HUES48 (cell line): ENCODE measurements around the gene PLXNA2.

Source experiments
- H3K27ac ChIP-seq: one replicate; pipeline ENCODE4 v1.7.0; 2013; ENCODE audit warnings: low read depth, low read length, inconsistent platforms
- H3K27me3 ChIP-seq: 2 replicates; pipeline ENCODE4 v1.6.1; 2013; ENCODE audit warnings: mild to moderate bottlenecking, low read length; ENCODE audit not compliant: control insufficient read depth, insufficient read depth
- H3K36me3 ChIP-seq: 2 replicates; pipeline ENCODE4 v1.6.1; 2013; ENCODE audit warnings: low read length; ENCODE audit not compliant: control insufficient read depth, insufficient read depth
- H3K4me1 ChIP-seq: 2 replicates; pipeline ENCODE4 v1.6.1; 2013; ENCODE audit warnings: mild to moderate bottlenecking, low read length; ENCODE audit not compliant: control insufficient read depth, insufficient read depth
- H3K4me3 ChIP-seq: 2 replicates; pipeline ENCODE4 v1.5.1; 2013; ENCODE audit warnings: mild to moderate bottlenecking, low read depth, low read length
- H3K9ac ChIP-seq: 2 replicates; pipeline ENCODE4 v1.6.1; 2013; ENCODE audit warnings: mild to moderate bottlenecking, low read depth, low read length, moderate library complexity
- H3K9me3 ChIP-seq: 2 replicates; pipeline ENCODE4 v1.6.1; 2013; ENCODE audit warnings: low read length; ENCODE audit not compliant: control insufficient read depth, insufficient read depth

The PLXNA2 gene

DNA sequence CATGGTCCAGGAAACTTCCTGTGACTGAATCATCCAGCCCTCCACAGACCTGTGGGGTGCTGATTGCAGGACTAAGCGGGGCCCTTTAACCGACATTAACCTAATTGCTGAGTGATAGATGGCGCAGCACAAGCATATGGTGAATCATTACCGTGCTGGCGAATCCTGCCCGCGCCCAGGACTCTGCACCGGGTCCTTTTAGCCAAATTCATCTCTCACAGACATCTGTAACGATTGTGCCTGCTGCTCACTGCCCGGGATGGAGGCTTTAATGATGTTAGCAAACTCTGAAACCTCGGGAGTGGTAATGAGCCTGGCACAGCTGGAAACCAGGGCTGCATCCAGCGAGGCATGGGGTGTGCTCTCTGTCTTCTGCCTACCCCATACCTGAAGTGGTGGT lies 185.9 kb downstream of the PLXNA2 start:
- Histone ChIP-seq H3K4me1 (no peaks in the 10 kb centered on the region), H3K27me3 (no peaks in the 10 kb centered on the region), H3K4me3 (no peak overlapping the region), H3K9me3 (no peaks in the 10 kb centered on the region), H3K9ac (no peak overlapping the region), H3K27ac (no peak overlapping the region), H3K36me3 (no peaks in the 10 kb centered on the region)

DNA sequence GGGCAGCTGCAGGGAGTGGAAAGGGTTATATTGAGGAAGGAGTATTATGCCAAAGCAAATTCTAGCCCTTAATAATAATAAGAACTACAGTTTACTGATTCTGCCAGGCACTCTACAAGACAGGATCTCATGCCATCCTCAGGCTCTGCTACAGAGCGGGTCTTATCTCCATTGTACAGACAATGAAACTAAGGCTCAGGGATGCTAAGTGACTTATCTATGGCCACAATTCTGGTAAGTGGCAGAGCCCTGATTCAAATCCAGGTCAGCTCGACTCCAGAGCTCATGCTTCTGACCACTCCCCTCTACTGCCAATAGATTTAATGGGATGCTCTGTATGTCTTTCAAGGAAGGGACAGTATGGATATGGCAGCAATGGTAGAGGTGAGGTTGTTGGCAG lies 187.1 kb downstream of the PLXNA2 start:
- 0 out of 2 replicates have a peak, but pooled peaks cover 4% of the 10 kb centered on the region for H3K4me1 ChIP-seq
- H3K4me3 ChIP-seq: no peak overlapping the region
- no peaks in the 10 kb centered on the region for H3K9me3 ChIP-seq
- H3K27me3 ChIP-seq: no peaks in the 10 kb centered on the region
- no peaks in the 10 kb centered on the region for H3K36me3 ChIP-seq
- H3K9ac ChIP-seq: no peak overlapping the region
- no peak overlapping the region for H3K27ac ChIP-seq

DNA sequence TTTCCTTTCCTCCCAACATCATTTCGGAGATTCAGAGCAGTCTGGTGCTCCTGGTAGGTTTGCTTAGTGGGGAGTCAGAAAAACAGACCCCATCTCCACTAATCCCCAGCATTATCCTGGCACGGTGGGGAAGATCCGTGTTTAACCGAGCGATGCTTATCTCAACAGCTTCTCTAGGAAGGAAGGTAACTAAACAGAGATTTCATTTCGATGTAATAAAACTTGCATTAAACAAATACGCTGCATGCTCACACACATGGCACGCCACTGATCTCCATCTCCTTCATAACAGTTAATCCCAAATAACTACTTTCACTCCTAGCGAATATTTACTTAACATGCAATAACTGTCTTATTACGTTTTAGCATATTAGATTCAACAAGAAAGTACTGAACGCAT lies 188.6 kb downstream of the PLXNA2 start:
- no peak overlapping the region for H3K27ac ChIP-seq
- H3K36me3 ChIP-seq: no peaks in the 10 kb centered on the region
- H3K9ac ChIP-seq: no peak overlapping the region
- H3K27me3 ChIP-seq: no peaks in the 10 kb centered on the region
- no peak overlapping the region for H3K4me3 ChIP-seq
- 0 out of 2 replicates have a peak, but pooled peaks cover 4% of the 10 kb centered on the region for H3K4me1 ChIP-seq
- H3K9me3 ChIP-seq: no peaks in the 10 kb centered on the region

DNA sequence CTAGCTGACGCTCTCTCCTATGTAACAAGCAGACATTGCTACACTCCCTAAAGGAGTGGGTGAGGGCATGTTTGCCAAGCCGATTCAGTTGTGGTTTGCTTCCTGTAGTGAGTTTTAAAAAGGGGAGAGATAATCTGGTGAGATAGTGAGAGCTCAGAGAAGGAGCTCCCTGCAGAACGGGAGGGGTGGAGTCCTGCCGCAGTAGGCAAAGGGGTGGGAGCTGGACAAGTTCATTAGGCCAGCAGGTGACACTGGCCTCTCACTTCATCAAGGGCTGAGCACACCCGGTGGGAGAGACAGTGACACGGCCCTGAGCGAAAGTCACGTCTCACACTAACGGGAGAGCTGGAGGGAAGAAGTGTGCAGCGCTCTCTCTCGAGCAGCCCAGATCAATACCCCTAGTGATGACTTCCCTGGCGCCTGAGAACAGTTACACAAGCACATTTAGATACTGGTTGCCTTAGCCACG lies 189.2 kb downstream of the PLXNA2 start:
- H3K4me3 ChIP-seq: no peak overlapping the region
- H3K4me1 ChIP-seq: 0 out of 2 replicates have a peak, but pooled peaks cover 4% of the 10 kb centered on the region
- no peaks in the 10 kb centered on the region for H3K9me3 ChIP-seq
- H3K27ac ChIP-seq: no peak overlapping the region
- no peaks in the 10 kb centered on the region for H3K36me3 ChIP-seq
- no peaks in the 10 kb centered on the region for H3K27me3 ChIP-seq
- H3K9ac ChIP-seq: no peak overlapping the region

DNA sequence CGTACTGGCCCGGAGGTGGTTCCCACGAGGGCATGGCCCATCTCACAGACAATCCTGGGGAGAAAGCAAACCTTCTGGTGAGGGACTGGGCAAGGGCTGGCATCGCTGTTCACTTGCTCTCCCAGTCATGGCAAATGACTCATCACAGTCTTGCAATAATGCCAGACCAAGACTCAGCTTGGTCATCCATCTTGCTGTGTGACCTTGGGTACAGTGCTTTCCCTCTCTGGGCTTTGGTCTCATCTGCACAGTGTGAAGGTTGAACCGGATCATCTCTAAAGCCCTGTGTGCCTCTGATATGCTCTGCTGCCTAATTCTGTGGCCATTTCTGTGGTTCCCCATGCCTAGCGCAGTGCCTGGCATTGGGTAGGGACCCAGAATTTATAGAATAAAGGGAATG lies 189.7 kb downstream of the PLXNA2 start:
- no peak overlapping the region for H3K4me3 ChIP-seq
- H3K27ac ChIP-seq: no peak overlapping the region
- H3K9ac ChIP-seq: no peak overlapping the region
- no peaks in the 10 kb centered on the region for H3K27me3 ChIP-seq
- no peaks in the 10 kb centered on the region for H3K36me3 ChIP-seq
- 0 out of 2 replicates have a peak, but pooled peaks cover 4% of the 10 kb centered on the region for H3K4me1 ChIP-seq
- no peaks in the 10 kb centered on the region for H3K9me3 ChIP-seq

DNA sequence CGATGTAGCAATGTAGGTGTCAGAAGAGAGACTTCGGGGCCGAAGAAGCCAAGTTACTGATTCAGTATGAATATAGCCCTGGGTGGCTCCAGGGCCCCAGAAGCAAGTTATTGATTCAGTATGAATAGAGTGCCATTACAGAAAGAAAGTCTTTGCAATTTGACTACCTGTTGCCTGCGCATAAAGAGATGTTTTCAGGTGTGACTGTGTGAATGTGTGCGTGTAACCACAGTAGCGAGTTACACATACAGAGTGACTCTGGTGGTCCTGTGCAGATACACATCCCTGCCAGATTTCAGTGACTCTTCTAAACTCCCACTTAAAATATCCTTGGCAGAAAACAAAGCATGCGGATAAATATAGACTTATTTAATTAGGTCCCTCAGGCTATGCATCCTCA lies 190.5 kb downstream of the PLXNA2 start:
- Histone ChIP-seq H3K27ac (no peak overlapping the region), H3K4me1 (0 out of 2 replicates have a peak, but pooled peaks cover 4% of the 10 kb centered on the region), H3K9me3 (no peaks in the 10 kb centered on the region), H3K4me3 (no peak overlapping the region), H3K9ac (no peak overlapping the region), H3K27me3 (no peaks in the 10 kb centered on the region), H3K36me3 (no peaks in the 10 kb centered on the region)

DNA sequence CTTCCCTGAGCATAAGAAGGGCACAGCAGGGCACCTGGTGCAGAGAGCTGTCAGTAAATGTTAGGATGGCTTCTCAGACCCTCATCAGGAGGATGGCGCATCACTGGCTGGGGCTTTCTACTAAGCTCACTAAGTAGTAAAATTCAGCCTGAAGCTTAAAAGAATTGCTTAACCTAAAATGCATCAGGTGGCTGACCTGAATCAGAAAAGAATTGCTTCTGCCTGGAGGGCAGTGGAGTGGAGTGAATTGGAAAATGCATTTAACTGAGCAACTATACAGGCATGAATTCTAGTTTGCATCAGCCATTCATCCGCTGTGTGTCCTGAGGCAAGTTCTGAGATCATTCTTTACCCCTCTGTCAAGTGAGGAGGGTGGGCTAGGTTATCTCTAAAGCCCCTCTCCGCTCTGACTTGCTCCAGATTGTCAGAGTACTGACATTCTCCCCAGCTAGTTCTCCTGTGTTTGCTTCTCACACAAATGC lies 191.2 kb downstream of the PLXNA2 start:
- Histone ChIP-seq H3K36me3 (no peaks in the 10 kb centered on the region), H3K27ac (no peak overlapping the region), H3K9me3 (no peaks in the 10 kb centered on the region), H3K9ac (no peak overlapping the region), H3K4me3 (no peak overlapping the region), H3K27me3 (no peaks in the 10 kb centered on the region), H3K4me1 (0 out of 2 replicates have a peak, but pooled peaks cover 4% of the 10 kb centered on the region)

DNA sequence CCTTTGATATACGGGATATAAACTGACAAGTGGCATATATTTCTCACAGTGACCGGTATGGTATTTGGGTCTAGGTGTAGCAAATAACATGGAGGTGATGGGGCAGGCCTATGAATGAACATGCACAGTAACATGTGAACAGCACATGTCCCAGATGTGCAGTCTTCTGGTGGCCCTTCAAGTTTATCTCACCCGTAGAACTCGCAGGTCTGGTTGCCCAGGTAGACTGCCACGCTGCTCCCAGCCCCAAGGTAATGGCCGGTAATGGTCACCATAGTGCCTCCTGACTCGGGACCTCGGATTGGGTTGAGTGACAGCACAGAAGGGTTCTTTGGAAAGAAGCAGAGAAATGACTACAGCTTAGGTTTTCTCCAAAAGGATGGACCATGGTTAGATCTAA lies 192.0 kb downstream of the PLXNA2 start:
- Histone ChIP-seq H3K27ac (no peak overlapping the region), H3K4me1 (0 out of 2 replicates have a peak, but pooled peaks cover 4% of the 10 kb centered on the region), H3K36me3 (no peaks in the 10 kb centered on the region), H3K4me3 (no peak overlapping the region), H3K9me3 (no peaks in the 10 kb centered on the region), H3K9ac (no peak overlapping the region), H3K27me3 (no peaks in the 10 kb centered on the region)

DNA sequence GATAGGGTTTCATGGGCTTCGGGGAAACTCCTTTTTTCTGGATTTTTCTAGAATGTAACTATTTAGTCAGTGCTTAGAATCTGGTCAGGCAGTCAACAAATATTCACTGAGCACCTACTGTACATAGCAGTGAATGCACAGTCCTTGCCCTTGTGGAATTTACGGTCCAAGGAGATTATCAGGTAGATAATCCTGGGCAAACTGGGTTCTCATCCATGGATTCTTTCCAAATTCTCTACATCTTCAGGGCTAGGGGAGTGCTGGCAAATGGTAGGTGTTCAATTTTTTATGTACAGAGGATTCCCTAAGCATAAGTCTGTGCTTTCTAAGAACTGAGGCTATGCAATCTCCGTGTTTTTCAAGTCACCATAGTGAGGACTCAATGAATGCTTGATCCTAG lies 192.5 kb downstream of the PLXNA2 start:
- Histone ChIP-seq H3K4me1 (0 out of 2 replicates have a peak, but pooled peaks cover 4% of the 10 kb centered on the region), H3K36me3 (no peaks in the 10 kb centered on the region), H3K9ac (no peak overlapping the region)

DNA sequence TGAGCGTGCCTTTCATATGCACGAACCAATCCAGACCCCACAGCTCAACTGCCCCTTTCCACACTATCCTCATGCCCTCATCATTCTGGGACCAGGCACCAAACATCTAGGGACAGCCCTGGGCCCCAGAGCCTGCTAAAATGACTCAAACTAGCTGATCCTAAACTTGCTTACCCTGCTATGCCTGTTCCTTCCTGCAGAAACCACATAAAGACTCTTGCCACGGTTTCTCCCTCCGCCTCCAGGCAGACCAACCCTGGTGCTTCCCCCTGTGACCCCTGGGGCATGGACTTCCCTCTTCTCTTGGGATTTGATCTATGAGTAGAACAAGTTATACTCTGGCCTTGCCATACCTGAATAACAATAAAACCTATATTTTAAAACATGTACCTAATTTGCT lies 195.3 kb downstream of the PLXNA2 start:
- H3K27me3 ChIP-seq: no peaks in the 10 kb centered on the region
- no peaks in the 10 kb centered on the region for H3K36me3 ChIP-seq
- H3K9ac ChIP-seq: no peak overlapping the region
- H3K9me3 ChIP-seq: no peaks in the 10 kb centered on the region
- no peak overlapping the region for H3K4me3 ChIP-seq
- 0 out of 2 replicates have a peak, but pooled peaks cover 4% of the 10 kb centered on the region for H3K4me1 ChIP-seq
- H3K27ac ChIP-seq: no peak overlapping the region

More for the DNA sequence above, 192.5 kb downstream of the PLXNA2 start:
- Histone ChIP-seq H3K27ac (no peak overlapping the region), H3K9me3 (no peaks in the 10 kb centered on the region), H3K4me3 (no peak overlapping the region), H3K27me3 (no peaks in the 10 kb centered on the region)

DNA sequence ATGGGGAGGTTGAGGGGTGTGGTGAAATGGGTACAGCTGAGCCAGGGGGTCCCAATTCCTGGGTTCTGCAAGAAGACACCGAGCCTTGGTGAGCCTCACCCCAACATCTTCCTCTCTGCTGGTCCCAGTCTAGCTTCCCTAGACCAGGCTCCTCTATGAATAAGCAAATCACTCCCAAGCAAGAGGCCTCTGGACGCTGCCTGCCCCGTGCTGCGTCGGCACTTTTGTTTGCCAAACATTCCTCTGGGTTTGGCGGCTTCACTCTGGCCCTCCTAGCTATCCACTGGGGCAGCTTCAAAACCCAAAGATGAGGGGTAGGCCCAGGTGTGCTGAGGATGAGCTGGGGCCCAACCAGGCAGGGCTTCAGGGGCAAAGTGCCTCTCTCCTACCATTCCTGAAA lies 196.2 kb downstream of the PLXNA2 start:
- H3K9ac ChIP-seq: no peak overlapping the region
- 0 out of 2 replicates have a peak, but pooled peaks cover 4% of the 10 kb centered on the region for H3K4me1 ChIP-seq
- H3K4me3 ChIP-seq: no peak overlapping the region
- no peaks in the 10 kb centered on the region for H3K36me3 ChIP-seq
- no peak overlapping the region for H3K27ac ChIP-seq
- no peaks in the 10 kb centered on the region for H3K9me3 ChIP-seq
- H3K27me3 ChIP-seq: no peaks in the 10 kb centered on the region
